Hypothalamus (tissue), 51 donors: Measurements from ENCODE around the gene LCN1.

Experiments
- DNase-seq, 51 donors: peaks; one replicate each; lab custom pipeline; 2025; lab: John Stamatoyannopoulos, UW

The LCN1 gene

GRCh38 chr9:135563039-135563476 lies 41.8 kb downstream of the LCN1 start:
- DNase-seq, result no peak

- DNase-seq, result no peak
Observed at GRCh38 chr9:135563858-135564257, 42.6 kb downstream of the LCN1 start.

GRCh38 chr9:135565141-135565628 lies 43.9 kb downstream of the LCN1 start:
- DNase-seq, result no peak

GRCh38 chr9:135565636-135566035 lies 44.4 kb downstream of the LCN1 start:
- DNase-seq, result no peak

- no peak for DNase-seq
Observed at GRCh38 chr9:135566552-135566951, 45.3 kb downstream of the LCN1 start.

- DNase-seq, result no peak
Observed at GRCh38 chr9:135567311-135567710, 46.1 kb downstream of the LCN1 start.

- no peak for DNase-seq
Observed at GRCh38 chr9:135568026-135568425, 46.8 kb downstream of the LCN1 start.

- no peak for DNase-seq
Observed at GRCh38 chr9:135570456-135570855, 49.2 kb downstream of the LCN1 start.

- DNase-seq, result no peak
Observed at GRCh38 chr9:135572233-135572632, 51.0 kb downstream of the LCN1 start.

- no peak for DNase-seq
Observed at GRCh38 chr9:135573124-135573523, 51.9 kb downstream of the LCN1 start.

GRCh38 chr9:135574331-135574730 lies 53.1 kb downstream of the LCN1 start:
- DNase-seq, result no peak

- no peak for DNase-seq
Observed at GRCh38 chr9:135574943-135575342, 53.7 kb downstream of the LCN1 start.
